ENCODE measurements around the gene CNNM2. TPM values are rescaled to one million over a fixed set of nuclear protein-coding genes. Genes with fewer than 3 reads are reported as not detected.

The CNNM2 gene
- total RNA-seq, 1 donor from 2014 or later, result 9.6 TPM

DNA sequence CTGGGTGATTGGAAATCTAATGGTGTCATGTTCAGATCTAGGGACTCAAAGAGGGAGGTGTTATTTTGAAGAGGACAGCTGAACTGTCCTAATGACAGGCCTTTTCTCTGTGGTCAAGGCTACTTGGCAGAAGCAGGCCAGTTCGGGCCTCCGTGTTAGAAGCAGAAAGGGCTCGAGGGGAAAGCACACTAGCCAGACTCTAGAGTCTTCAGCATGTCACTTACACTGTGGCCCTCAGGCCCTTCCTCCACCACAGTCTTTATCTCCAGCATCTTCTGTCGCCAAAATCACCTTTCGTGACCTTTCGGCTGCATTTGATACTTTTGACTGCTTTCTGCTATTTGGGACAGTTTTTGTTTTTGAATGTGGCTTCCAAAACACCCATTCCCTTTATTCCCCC, 123.3 kb downstream of the CNNM2 start:
- H3K4me3 Mint-ChIP-seq, result no peak overlapping the region
- H3K4me1 Mint-ChIP-seq, result peaks cover 23% of the 10 kb centered on the region
- no peaks in the 10 kb centered on the region for H3K36me3 Mint-ChIP-seq (ENCODE audit: low read depth)
- DNase-seq (ENCODE audit: low read depth, low spot score), result no peak
- H3K9me3 Mint-ChIP-seq, result no peaks in the 10 kb centered on the region
- H3K27me3 Mint-ChIP-seq (ENCODE audit: low read depth), result no peaks in the 10 kb centered on the region
- TF ChIP-seq, protein P1, sequence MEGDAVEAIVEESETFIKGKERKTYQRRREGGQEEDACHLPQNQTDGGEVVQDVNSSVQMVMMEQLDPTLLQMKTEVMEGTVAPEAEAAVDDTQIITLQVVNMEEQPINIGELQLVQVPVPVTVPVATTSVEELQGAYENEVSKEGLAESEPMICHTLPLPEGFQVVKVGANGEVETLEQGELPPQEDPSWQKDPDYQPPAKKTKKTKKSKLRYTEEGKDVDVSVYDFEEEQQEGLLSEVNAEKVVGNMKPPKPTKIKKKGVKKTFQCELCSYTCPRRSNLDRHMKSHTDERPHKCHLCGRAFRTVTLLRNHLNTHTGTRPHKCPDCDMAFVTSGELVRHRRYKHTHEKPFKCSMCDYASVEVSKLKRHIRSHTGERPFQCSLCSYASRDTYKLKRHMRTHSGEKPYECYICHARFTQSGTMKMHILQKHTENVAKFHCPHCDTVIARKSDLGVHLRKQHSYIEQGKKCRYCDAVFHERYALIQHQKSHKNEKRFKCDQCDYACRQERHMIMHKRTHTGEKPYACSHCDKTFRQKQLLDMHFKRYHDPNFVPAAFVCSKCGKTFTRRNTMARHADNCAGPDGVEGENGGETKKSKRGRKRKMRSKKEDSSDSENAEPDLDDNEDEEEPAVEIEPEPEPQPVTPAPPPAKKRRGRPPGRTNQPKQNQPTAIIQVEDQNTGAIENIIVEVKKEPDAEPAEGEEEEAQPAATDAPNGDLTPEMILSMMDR (conservative IDR thresholded peaks at IDR 0.05), result no peak
- H3K27ac Mint-ChIP-seq (ENCODE audit: unreplicated experiment), result no peak overlapping the region

DNA sequence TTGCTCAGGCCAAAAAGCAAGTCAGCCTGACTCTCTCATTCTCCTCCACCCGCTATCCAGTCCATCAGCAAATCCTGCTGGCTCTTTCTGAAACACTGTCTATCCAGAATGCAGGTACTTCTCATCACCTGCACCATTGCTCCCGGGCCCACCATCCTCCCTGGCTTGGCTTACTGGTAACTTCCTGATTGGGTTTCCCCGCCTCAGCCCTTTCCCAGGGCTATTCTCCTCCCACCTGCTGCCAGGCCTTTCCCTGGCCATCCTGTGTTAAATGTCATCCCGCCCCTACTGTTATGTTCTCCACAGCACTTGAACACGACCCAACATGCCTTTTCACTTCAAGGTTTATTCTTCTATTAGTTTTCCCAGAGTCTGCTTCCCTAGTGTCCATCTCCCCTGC, 124.0 kb downstream of the CNNM2 start:
- no peaks in the 10 kb centered on the region for H3K36me3 Mint-ChIP-seq (ENCODE audit: low read depth)
- no peaks in the 10 kb centered on the region for H3K9me3 Mint-ChIP-seq
- H3K27me3 Mint-ChIP-seq (ENCODE audit: low read depth), result no peaks in the 10 kb centered on the region
- H3K4me3 Mint-ChIP-seq, result no peak overlapping the region
- H3K4me1 Mint-ChIP-seq, result peaks cover 23% of the 10 kb centered on the region
- H3K27ac Mint-ChIP-seq (ENCODE audit: unreplicated experiment), result no peak overlapping the region
- DNase-seq (ENCODE audit: low read depth, low spot score), result no peak
- TF ChIP-seq, protein P1 (conservative IDR thresholded peaks at IDR 0.05), result no peak

DNA sequence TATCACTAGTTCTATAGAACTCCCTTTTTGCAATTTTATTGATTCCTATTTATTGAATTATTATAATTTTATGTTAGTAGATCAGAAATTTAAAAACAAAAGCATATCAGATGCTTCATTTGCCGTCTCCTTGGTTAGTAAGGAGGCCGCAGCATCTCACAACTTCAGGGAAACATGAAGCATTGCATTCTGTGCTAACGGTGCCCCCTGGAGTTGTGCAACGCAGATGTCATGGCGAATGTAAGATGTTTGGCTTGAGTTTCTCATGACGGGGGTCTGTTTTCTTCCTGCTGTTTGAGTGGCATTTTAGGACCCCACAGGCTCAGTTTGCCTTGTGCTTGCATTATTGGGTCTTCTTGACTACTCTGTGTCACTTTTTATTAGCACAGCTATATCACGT, 124.8 kb downstream of the CNNM2 start:
- H3K36me3 Mint-ChIP-seq (ENCODE audit: low read depth), result no peaks in the 10 kb centered on the region
- no peaks in the 10 kb centered on the region for H3K9me3 Mint-ChIP-seq
- H3K4me1 Mint-ChIP-seq, result peaks cover 23% of the 10 kb centered on the region
- TF ChIP-seq, protein P1 (conservative IDR thresholded peaks at IDR 0.05), result peak; percentile 31
- H3K27me3 Mint-ChIP-seq (ENCODE audit: low read depth), result no peaks in the 10 kb centered on the region
- H3K4me3 Mint-ChIP-seq, result no peak overlapping the region
- no peak overlapping the region for H3K27ac Mint-ChIP-seq (ENCODE audit: unreplicated experiment)
- no peak for DNase-seq (ENCODE audit: low read depth, low spot score)

DNA sequence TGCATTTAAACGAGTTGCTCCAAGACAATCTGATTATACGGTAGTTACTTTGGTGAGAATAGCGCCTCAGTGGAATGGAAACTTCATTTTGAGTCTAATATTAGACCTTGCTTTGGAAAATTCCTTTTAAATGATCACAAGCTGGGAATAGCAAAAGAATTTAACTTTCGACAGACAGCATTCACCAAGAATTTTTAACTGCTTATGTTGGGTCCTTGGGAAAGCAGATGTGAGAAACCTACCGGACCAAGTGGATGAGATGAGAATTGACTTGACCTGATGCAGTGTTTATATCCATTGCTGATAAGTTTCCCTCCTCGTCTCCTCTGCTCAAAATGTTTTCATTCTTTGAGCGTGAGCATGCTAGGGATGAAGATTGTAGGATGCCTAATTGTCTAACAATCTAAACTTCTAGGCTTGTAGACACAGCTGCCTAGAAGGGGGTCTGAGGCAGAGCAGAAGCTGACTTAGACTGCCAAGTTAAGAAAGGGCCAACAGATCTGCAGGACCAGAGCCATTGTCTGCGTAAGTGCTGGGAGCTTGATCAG, 126.9 kb downstream of the CNNM2 start:
- DNase-seq (ENCODE audit: low read depth, low spot score), result no peak
- Mint-ChIP-seq H3K27me3 (ENCODE audit: low read depth) (no peaks in the 10 kb centered on the region), H3K27ac (ENCODE audit: unreplicated experiment) (no peak overlapping the region), H3K9me3 (no peaks in the 10 kb centered on the region), H3K36me3 (ENCODE audit: low read depth) (no peaks in the 10 kb centered on the region), H3K4me1 (peaks cover 20% of the 10 kb centered on the region), H3K4me3 (no peak overlapping the region)
- TF ChIP-seq, protein P1 (conservative IDR thresholded peaks at IDR 0.05), result no peak

DNA sequence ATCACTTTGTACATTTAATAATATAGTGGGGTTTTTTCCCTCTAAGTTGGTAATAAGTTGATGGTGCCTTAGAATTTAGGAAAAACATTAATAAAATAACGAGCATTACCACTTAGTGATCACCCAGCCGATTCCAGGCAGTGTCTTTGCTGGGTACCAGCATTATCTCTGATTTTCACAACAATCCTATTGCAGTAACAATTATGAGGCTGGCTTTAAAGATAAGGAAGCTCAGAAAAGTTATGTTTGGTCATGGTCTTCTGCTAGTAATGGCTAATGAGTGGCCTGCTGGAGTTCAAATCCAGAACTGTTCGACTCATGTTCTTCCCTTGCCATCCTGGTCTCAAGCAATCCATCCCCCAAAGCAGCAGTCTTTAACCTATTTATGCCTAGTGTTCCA, 127.9 kb downstream of the CNNM2 start:
- H3K4me1 Mint-ChIP-seq, result peaks cover 20% of the 10 kb centered on the region
- H3K36me3 Mint-ChIP-seq (ENCODE audit: low read depth), result no peaks in the 10 kb centered on the region
- DNase-seq (ENCODE audit: low read depth, low spot score), result no peak
- H3K27me3 Mint-ChIP-seq (ENCODE audit: low read depth), result no peaks in the 10 kb centered on the region
- H3K27ac Mint-ChIP-seq (ENCODE audit: unreplicated experiment), result no peak overlapping the region
- H3K9me3 Mint-ChIP-seq, result no peaks in the 10 kb centered on the region
- H3K4me3 Mint-ChIP-seq, result no peak overlapping the region
- TF ChIP-seq, protein P1 (conservative IDR thresholded peaks at IDR 0.05), result no peak
